ENCODE data around the gene RIPOR2.
"Not testable (repeated sequence)": the region's sequence is repeated elsewhere in the genome, so short reads cannot be mapped to it uniquely, and the experiment has no call there.

The RIPOR2 gene

DNA sequence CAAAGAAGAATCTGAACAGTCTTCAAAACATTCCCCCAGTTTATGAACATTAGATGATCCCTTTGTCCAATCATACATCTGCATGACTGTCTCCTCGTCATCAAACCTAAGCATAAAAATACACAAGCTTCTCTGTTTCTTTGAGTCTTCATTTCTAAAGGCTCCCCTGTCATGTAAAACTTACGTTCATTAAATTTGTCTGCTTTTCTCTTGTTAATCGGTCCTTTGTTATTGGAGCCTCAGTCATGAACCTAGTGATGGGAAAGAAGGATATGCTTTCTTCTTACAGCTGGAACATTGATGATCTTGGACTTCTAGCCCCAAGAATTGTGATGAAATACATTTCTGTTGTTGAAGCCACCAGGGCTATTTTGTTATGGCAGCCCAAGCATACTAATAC is 18.0 kb upstream of the RIPOR2 start:
- no peak for DNase-seq

DNA sequence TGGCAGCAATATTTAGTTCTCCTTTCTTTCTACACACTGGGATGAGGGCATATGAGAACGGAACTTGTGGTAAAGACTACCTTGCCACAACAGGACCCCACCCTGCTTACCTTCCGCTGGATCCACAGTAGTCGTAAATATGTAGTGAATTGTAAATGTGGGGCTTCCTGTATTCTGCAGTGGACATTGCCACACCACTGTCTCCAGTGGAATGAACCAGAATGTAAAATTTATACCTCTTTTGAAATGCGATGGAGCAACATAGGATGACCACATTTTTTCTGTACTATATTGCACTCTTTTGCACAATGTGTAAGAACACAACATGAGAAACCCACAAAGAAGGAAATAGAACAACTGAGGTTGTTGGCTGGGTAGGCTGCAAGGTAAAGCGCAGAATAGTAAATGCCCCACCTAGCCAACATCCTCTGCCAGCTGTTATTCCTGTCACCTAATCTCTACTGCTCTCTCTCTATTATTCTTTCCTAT is 16.1 kb upstream of the RIPOR2 start:
- peak; percentile 91 for DNase-seq

DNA sequence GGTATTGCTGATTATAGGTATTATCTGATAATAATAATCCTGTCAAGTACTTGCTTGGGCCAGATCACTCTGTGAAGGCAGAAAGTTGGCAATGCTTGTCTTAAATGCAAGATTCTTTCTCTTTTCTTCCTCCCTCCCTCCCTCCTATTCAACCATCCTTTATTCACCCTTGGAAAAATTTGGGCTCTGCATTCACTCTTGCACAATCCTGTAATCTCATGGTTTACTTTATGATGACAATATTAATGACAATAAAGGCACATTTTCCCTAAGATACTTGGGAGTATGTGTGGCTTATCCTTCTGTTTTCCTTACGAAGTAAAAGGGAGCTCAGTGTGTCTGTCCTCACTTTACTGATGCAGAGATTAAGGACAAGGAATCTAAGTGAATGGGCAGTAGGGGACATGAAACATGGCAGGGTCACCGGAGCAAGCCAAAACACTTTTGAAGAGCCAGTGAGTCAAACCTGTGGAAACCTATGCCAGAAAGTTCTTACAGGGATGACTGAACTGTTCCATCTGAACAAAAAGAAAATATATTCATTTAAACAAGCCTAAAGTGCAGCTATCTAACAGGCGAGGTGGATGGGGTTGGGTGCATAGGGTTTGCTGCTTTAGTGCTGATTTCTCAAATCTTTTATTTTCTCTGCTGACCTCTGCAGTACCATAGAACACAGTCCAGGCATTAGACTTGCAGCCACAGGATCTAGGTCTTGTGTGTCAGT is 14.6 kb upstream of the RIPOR2 start:
- DNase-seq, result no peak

DNA sequence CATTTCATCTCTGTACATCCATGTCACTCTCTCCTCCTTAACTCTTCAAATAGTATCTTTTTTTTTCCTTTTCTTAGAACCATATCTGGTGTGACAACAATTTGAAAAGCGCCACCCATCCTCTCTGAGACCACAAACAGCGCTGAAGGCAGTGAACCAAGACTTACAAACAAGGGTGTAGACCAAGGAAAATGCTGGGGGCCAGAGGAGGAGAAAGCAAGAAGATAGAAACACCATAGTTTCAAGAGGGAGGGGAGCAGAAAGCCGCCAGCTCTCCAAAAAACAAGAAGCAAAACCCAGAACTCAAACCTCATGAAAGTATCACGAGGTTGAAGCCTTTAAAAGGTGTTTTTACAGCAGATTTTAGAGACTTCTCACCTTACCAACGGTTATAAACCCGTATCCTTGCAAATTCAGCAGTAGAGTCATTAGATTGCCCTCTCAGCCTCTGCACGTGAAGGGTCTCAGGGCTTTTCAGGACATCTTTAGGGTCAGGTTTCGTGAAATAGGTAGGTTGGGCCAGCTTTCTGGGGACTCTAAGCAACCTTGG is 13.3 kb upstream of the RIPOR2 start:
- DNase-seq, result peak; percentile 75

DNA sequence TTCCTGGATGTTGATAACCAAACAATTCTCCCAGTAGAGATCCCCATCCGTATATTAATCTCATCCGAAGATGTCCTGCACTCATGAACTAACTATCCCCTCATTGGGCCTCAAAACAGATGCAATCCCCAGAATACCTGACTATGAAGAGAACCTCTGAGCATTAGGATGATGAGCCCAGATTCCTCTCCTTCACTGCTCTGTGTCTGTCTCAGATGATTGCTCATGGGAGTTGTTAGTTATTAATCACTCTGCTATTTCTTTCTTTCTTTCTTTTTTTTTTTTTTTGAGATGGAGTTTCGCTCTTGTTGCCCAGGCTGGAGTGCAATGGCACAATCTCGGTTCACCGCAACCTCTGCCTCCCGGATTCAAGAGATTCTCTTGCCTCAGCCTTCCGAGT is 12.5 kb upstream of the RIPOR2 start:
- not testable (repeated sequence) for DNase-seq

DNA sequence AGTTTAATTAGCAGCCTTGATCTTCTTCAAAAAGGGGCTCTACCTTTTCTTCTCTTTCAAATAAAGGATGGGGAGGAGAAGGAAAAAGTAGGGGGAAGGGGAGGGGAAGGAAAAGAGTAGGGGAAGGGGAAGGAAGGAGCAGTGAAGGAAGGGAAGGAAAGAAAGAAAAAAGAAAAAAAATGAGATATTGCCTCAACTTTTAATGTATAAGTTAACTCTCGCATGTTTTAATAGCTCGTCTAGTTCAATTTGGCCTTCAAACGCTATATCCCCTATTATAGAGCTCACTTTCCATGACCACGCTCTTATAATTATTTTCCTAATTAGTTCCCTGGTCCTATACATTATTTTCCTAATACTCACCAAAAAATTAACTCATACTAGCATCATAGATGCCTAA is 11.9 kb upstream of the RIPOR2 start:
- no peak for DNase-seq

DNA sequence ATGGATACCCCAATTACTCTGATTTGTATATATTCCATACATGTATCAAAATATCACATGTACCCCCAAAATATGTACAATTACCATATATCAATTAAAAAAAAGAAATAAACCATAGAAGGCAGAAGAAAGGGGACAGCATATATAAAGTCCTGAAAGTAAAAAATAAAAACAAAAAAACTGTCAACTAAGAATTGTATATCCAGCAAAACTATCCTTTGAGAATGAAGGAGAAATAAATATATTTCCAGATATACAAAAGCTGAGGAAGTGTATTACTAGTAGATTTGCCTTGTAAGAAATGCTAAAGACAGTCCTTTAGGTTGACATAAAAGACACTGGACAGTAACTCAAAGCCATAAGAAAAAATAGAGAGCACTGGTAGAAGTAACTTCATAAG is 9.3 kb upstream of the RIPOR2 start:
- DNase-seq, result no peak

DNA sequence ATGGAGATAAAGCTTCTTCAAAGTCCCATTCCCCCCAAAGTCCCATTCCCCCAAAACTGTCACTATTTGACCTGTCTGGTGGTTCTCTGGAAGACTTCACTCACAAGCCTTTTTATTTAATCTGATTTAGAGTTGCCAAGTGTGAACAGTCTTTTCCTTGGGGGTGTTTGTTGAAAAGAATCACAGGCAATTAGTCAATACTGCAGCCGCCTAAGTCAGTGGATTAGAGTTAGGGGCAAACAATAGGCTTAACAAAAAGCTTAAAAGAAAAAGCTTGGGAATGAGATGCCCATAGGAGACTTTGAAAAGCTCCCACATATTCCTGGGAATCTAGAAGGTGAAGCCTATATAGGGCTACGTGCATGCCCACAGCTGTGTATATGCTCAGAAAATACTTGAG is 8.0 kb upstream of the RIPOR2 start:
- no peak for DNase-seq

DNA sequence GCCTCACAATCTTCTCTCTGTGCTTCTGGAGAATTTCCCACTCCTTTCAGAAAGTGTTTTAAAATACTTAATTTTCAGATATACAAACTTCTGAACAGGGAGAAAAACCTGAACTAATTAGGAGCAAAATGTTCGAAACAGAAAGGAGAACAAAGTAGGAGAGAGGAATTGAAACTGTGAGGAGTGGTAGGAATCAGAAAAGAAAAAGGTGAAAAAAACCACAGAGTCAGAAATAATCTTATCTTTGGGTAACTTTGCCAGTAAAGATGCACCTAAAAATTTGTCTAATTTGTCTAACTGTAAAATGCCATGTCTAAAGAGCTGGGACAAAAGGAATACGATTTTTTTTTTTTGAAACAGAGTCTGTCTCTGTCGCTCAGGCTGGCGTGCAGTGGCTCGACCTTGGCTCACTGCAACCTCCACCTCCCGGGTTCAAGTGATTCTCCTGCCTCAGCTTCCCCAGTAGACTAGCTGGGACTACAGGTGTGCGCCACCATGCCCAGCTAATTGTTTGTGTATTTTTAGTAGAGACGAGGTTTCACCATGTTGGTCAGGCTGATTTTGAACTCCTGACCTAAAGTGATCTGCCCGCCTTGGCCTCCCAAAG is 4.7 kb upstream of the RIPOR2 start:
- no peak for DNase-seq

DNA sequence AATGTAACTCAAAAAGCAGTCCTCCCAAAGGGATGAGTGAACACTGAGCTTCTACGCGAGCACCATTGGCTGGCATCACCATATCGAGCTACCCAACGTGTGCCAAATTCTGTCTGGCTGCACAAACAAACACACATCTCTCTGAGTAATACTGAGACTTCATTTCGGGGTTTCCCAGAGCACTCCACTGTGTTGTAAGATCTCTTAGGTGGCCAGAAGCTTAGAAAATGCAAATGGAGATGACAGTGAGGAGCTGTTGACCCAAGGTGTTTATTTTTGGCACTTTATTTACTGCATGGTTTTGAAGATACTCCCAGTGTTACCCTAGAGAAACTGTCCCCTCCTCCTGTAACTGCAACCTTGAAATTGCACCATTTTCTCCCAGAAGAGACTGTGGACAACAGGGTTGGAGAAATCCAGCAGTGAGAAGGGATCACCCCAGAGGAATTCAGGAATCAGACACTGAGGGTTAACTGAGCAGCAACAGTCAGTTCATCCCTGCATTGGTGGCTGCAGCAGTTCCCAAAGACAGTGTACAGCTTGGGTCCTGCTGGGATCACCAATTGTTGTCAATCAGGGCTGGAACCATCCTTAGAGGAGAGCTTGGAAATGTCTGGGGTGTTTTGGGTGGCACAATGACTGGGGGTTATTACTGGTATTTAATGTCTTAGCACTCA is 1.0 kb upstream of the RIPOR2 start:
- no peak for DNase-seq

DNA sequence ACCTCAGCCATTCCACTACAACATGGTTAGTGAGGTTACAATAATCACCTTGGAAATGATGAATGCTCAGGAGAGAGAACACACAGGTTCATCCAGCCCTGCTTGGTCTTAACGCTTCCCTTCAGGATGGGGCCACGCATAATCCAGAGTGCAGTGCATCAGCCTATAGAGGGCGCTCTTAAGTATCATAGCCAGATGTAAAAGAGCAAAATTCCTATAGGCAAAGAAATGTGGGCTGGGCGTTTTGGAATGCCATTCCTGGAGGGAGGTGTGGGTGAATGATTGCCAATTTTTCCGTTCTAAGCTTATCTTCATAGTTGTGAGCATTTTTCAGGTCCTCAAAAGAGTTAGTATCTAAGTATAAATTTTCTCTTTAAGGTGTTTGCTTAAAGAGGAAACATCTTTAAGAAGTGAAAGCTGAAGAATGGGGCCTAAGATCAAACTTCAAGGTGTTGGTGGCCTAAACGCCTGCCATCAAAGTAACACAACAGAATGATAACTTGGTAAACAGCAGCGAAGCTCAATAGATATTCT is 1.8 kb downstream of the RIPOR2 start:
- DNase-seq, result peak; percentile 47

DNA sequence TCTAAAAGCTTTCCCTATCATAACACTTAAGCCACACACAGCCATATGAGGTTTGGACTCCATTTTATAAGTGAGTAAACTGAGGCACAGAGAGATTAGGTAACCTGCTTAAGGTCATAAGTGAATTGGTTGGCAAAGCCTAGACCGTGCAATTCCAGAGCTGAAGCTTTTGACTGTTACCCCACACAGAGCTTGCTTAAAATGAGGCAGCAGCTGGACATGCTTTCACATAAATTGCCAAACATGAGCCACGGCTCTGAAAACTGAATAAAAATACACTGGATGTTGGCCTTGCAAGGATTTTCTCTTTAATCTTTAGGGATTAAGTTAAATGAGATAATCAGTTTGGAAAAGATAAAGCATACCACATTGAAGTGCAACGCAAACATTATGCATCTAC is 2.5 kb downstream of the RIPOR2 start:
- no peak for DNase-seq

DNA sequence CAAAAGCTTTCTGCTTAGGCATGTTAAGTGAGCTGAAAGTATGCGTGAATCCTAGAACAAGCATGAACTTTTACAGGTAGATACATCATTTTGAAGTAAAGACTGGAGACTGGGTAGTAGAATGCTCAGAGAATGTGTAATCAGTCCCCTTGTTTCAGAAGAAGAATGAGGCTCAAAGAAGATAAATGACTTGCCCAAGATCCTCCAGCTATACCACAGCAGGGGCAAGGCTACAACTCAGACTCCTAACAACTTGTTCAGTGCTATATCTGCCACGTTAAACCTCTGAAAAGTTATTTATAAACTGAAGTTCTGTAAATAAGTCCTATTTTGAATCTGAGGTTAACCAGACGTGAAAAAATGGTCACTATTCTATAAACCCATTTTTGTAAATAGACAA is 2.9 kb downstream of the RIPOR2 start:
- no peak for DNase-seq

DNA sequence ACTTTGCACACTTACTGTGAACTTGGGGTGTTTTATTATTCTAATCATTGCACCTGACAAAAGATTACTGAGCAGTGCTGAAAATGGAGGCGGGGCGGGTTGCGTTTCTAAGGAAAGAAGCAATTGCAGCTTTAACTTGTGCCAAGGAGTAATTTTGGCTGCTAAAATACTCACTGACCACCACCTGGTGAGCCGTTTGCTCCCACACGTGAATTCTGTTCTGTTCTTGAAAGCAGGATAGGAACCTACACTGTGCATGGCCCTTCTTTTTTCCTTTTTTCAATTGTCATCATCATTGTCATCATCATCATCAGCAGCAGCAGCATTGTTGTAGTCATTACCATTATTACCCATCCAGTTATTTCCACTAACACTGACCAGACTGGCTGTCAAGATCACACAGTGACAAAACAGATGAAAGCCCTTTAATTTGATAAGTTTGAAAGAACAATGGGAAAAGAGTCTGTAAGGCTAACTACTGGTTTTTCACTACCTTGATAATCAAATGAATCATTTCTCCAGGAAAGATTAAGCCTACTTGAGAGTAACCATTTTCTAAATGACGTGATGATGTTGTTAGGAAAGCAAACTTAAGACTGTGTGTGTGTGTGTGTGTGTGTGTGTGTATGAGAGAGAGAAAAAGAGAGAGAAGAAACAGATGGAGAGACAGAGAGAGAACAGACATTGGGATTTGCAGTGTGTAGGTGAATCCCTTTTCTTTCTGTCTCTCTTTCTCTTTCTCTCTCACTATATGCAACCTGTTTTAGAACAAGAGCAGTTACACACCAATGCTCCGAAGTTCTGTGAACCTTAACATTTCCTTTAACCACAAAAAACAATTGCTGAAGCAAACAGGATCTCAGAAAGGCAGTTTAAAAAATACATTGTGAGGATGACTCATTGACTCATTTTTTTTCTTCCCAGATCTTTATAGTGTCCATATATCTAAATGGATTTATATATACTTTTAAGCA is 3.8 kb downstream of the RIPOR2 start:
- DNase-seq, result peak; percentile 21

DNA sequence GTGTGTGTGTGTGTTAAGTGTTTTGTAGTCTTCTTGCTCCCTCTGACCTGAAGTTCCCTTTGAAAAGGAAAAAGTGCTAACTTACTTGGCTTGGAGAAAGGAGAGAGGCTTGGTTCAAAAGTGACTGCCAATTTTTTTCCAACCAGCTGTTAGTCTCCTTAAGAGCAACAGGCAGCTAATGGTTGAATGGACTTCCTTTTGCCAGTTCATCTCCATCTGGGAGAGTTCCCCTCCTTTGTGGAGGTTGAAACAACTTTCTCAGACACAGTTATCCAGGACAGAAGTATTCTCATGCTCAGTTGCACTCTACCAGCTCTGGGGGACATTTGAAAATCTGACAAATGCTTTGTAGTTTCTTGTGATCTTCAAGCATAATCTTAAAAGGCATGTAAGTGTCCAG is 4.5 kb downstream of the RIPOR2 start:
- no peak for DNase-seq

DNA sequence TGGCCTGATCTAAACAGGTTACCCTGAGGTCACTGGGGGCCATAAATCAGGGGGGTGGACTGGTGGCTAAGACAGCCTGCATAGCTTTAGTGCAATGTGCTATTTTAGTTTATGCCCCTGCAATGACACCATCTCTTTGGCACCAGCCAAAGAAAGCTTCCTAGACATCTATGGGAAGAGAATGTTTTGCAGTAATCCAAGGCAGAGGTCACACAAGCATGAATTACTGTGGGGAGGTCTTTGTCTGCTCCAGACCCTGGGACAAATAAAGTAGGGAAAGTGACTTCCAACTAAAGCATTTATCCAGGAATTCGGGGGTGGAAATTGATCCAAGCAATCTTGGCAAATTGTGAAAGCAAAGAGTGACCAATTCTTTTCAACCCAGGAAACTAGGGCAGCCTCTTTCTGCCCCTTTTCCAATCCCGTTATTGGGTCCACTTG is 5.3 kb downstream of the RIPOR2 start:
- DNase-seq, result no peak

DNA sequence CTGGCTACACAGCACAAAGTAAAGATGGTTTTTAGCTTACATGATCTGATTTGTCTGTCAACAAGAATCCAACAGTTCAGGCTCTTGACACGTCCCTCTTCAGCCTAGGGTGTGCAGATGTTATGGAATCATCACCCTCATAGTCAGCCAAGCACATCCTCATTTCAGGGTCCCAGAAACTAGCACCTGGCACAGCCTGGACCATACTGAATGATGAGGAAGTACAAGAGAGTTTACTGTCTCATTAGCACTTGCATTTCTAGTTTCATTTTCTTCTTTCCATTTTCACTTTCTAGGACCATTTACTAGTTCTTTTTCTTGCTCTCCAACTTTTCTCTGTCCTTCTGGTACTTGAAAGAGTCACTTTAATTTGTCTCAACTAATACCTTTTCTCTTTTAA is 6.5 kb downstream of the RIPOR2 start:
- peak; percentile 23 for DNase-seq

DNA sequence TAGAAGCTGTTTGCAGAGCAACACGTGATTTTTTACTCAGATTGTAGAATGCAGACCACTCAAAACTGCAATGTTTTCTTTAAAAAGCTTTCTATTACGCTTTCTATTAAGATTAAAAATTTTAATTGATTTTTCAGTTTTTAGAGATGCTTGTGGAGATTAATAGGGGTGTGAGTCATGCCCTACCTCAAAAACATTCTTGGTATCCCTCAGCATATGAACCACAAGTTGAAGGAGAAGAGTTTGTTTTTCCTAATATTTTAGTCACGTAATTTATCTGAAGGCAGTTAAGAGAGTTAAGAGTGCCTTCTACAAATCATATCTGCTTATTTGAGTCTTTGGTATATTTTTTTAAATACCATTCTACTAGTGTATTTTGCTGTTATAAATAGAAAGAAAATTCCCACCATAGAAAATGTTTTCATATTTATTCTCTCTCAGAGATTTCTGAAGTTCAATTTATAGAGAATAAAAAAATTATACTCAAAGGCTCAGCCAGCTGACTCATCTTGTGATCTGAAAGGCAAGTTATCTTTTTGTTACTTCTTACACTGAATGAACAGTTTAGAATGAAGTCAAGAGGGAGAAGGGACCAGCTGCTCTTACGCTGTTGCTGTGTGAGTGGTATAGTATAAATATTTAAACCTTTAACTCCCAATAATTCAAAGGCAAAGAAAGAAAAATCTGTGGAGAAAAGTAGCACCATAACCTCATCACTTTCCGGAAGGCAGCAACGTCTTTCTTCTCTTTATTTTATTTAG is 7.6 kb downstream of the RIPOR2 start:
- DNase-seq, result no peak

DNA sequence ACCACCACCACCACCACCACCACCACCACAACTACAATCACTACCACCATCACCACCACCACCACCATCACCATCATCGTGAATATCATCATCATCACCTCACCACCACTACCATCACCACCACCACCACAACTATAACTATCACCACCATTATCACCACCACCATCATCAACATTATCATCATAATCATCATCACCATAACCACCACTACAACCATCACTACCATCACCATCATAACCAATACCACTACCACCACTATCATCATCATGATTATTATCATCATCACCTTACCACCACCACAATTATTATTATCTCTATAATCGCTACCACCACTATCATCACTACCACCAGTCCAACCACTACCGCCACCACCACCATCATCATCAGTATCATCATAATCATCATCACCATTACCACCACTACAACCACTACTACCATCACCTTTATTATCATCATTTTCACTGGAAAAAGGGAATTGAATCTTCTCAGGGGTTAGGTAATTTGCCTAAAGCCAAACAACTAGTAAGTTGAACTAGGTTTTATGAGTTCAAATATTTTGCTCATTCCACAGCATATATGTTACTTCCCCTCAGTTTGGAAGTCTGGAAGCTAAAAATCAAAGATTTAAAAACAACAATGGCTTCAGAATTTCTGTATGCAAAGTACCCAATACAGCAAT is 8.3 kb downstream of the RIPOR2 start:
- DNase-seq, result no peak

DNA sequence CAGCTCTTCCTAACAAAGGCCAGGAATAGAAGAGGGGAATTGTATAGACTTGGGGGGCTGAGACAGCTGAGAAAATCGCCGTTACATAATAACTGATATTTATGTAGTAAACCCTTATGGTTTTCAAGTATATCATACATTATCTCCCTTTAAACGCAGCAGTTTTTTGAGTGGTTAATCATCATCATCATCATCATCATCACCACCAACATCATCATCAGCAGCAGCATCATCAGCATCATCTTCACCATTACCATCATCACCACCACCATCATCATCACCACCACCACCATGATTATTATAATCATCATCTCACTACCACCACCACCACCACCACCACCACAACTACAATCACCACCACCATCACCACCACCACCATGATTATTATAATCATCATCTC is 9.1 kb downstream of the RIPOR2 start:
- DNase-seq, result not testable (repeated sequence)

DNA sequence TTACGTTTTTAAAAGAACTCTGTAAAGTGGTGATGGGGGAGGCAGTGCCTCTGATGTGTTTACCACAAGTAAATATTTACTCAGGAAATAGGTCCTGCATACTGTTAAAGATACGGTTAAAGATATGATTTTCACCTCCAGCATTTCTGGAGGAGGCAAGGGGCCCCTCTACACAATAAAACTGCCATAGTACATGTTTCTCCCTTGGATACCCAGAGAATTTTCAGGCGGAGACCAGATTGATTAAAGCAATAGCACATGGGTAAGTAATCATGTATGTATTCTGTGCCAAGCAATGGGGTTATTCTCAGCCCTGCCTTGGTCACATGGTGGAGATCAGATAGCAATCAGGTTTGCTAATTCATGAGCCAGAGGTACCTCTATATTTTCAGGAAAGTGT is 9.6 kb downstream of the RIPOR2 start:
- DNase-seq, result no peak

Measured in hematopoietic multipotent progenitor cell treated with erythropoietin and hydrocortisone succinate and interleukin-3 and kit ligand, for 4 days (in vitro differentiated cells).